Central memory CD4-positive, alpha-beta T cell (primary cell): ENCODE results near the gene CLDN2.
"Not testable (repeated sequence)": the region's sequence is repeated elsewhere in the genome, so short reads cannot be mapped to it uniquely, and the experiment has no call there.

Experiments
- DNase-seq: peaks from one replicate; pipeline ENCODE4 v3.0.0; 2022

Gene CLDN2

DNA sequence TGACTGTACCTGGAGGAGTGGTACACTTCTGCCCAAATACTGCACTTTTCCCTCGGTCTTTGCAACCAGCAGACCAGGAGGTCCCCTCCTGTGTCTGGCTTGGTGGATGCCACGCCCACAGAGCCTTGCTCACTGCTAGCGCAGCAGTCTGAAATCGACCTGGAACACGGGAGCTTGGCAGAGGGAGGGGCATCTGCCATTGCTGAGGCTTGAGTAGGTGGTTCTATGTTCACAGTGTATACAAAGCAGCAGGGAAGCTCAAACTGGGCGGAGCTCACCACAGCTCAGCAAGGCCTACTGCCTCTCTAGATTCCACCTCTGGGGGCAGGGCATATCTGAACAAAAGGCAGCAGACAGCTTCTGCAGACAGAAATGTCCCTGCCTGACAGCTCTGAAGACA, 46.3 kb downstream of the CLDN2 start:
- not testable (repeated sequence) for DNase-seq

DNA sequence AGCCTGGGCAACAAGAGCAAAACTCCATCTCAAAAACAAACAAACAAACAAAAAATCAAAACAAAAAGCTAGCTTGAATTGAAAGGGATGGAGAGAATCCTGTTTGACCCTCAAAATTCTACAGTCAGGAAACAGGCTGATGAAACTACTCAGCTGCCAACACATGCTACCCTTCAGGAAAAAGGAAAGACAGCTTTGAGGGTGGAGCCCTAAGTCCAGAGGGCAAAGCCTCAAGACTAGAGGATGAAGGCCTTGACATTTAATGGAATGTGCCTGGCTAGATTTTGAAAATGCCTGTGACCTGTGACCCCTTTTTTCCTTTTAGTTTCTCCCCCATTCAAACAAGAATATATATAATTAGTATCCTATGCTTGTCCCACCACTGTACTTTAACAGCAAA, 52.7 kb downstream of the CLDN2 start:
- no peak for DNase-seq

DNA sequence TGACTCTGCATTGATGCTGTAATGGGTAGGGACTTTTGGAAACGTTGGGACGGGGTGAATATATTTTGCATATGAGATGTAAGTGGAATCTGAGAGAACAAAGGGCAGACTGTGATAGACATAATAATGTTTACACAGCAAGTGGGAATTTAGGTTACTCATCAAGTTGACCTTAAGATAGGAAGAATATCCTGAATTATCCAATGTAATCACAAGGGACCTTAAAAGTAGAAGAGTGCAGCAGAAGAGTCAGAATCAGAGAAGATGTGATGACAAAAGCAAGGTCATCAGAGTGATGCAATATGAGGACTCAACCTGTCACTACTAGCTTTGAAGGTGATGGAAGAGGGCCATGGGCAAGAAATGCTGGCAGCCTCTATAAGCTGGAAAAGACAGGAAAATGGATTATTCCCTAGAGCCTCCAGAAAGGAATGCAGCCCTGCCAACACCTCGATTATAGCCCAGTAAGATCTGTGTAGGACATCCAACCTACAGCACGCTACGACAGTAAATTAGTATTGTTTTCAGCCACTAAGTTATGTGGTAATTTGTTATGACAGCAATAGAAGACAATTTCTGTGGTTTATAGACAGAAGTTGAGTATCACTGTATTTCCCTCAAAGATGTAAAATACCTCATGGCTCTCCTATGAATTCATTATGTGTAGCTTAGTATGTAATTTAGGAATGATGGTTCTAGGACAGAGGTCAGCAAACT, 53.4 kb downstream of the CLDN2 start:
- DNase-seq = no peak

DNA sequence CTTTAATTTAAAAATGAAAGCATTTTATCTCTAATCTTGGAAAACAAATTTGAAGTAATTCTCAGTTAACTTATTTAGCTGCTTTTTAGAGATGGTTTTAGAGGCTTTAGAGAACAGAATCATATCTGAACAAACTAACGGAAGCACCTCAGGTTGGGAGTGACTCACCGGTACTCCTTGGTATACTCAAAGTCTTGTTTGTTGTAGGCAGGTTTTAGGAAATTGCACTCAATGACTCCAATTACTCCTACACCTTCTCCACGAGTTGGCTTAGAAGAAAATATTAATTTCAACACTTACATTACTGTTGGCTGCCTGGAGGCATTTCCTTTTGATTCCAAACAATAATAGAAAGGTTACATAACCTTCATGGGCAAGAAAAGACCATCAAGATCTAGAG, 56.2 kb downstream of the CLDN2 start:
- no peak for DNase-seq
